ENCODE measurements around the gene AZGP1. TPM values are rescaled to one million over a fixed set of nuclear protein-coding genes. Genes with fewer than 3 reads are reported as not detected.

Gene AZGP1
- 10 to 100 TPM in 1 of 4 donors, 1 to 10 TPM in 2, not detected in 1; 2.6 to 10.3 (median 4.2) TPM for total RNA-seq

GRCh38 chr7:99975782-99976521 lies at the start of gene AZGP1:
AZGP1 (minus strand) TSS chr7:99976031; CDS start chr7:99976020, 11 bp downstream.
- Histone ChIP-seq H3K27ac (no peak within 1 kb of the TSS), H3K4me1 (no peaks in the 10 kb centered on the region), H3K9me3 (no peaks in the 10 kb centered on the region), H3K4me3 (no peak within 1 kb of the TSS), H3K27me3 (peaks cover 0 to 2% (median 0%) of the 10 kb centered on the region in 3 donors), H3K36me3 (no peaks in the 10 kb centered on the region)
- TF ChIP-seq POLR2A (IDR thresholded peaks at IDR 0.05) (no peak), CTCF (IDR thresholded peaks at IDR 0.05 in 4 of 5, conservative IDR thresholded peaks at IDR 0.05 in 1 of 5) (no peak)
- ATAC-seq (no peak), DNase-seq (no peak)
- in situ Hi-C loops (cut with MboI; ENCODE audit: low sequenced_read_pairs in 4 of 4) = no loop called here
- intact Hi-C loops (cut with DNase I; ENCODE audit: low total_unique reads) = no loop called here

GRCh38 chr7:100024020-100024619 lies 48.3 kb upstream of the AZGP1 start:
- H3K27me3 ChIP-seq = no peaks in the 10 kb centered on the region
- in situ Hi-C loops (cut with MboI; ENCODE audit: low sequenced_read_pairs in 4 of 4) = no loop called here
- H3K4me1 ChIP-seq = peaks cover 3 to 7% of the 10 kb centered on the region in 2 donors
- no peak overlapping the region for H3K4me3 ChIP-seq
- H3K36me3 ChIP-seq = peaks cover 9 to 64% of the 10 kb centered on the region in 2 donors
- TF ChIP-seq POLR2A (IDR thresholded peaks at IDR 0.05) (no peak), CTCF (IDR thresholded peaks at IDR 0.05 in 4 of 5, conservative IDR thresholded peaks at IDR 0.05 in 1 of 5) (no peak)
- H3K27ac ChIP-seq = no peak overlapping the region
- no peak for DNase-seq
- no peaks in the 10 kb centered on the region for H3K9me3 ChIP-seq
- no peak for ATAC-seq
- intact Hi-C loops (cut with DNase I; ENCODE audit: low total_unique reads) = no loop called here

GRCh38 chr7:100023526-100023925 lies 47.7 kb upstream of the AZGP1 start:
- Histone ChIP-seq H3K27me3 (no peaks in the 10 kb centered on the region), H3K27ac (no peak overlapping the region), H3K4me1 (peaks cover 3 to 7% of the 10 kb centered on the region in 2 donors), H3K36me3 (peaks cover 9 to 64% of the 10 kb centered on the region in 2 donors), H3K9me3 (no peaks in the 10 kb centered on the region), H3K4me3 (no peak overlapping the region)
- intact Hi-C loops (cut with DNase I; ENCODE audit: low total_unique reads) = no loop called here
- TF ChIP-seq CTCF (IDR thresholded peaks at IDR 0.05 in 4 of 5, conservative IDR thresholded peaks at IDR 0.05 in 1 of 5) (no peak), POLR2A (IDR thresholded peaks at IDR 0.05) (no peak)
- ATAC-seq (no peak), DNase-seq (no peak)
- in situ Hi-C loops (cut with MboI; ENCODE audit: low sequenced_read_pairs in 4 of 4) = no loop called here

- no peaks in the 10 kb centered on the region for H3K9me3 ChIP-seq
- ATAC-seq (peak; percentile 83 to 96), DNase-seq (peak; percentile 16 to 62)
- intact Hi-C loops (cut with DNase I; ENCODE audit: low total_unique reads) = no loop called here
- H3K27me3 ChIP-seq = no peaks in the 10 kb centered on the region
- TF ChIP-seq CTCF (IDR thresholded peaks at IDR 0.05 in 4 of 5, conservative IDR thresholded peaks at IDR 0.05 in 1 of 5) (no peak), POLR2A (IDR thresholded peaks at IDR 0.05) (no peak)
- in situ Hi-C loops (cut with MboI; ENCODE audit: low sequenced_read_pairs in 4 of 4) = no loop called here
- H3K4me3 ChIP-seq = no peak overlapping the region
- H3K4me1 ChIP-seq = peaks cover 5 to 8% of the 10 kb centered on the region in 2 donors
- peak overlapping the region in 1 of 4 donors; percentile 46 for H3K27ac ChIP-seq
- peaks cover 9 to 60% of the 10 kb centered on the region in 2 donors for H3K36me3 ChIP-seq
These were observed 46.8 kb upstream of the AZGP1 start for GRCh38 chr7:100022621-100023020.

Data from gastrocnemius medialis (tissue), 4 donors.